Fibroblast of skin of scalp (primary cell): ENCODE results near the gene KMO.
A peak's percentile ranks its signal among the peaks of the same experiment; 100 is the strongest.

Source experiments
- DNase-seq: peaks from one replicate; pipeline ENCODE4 v3.0.0-alpha.2; 2013

Gene KMO

GRCh38 chr1:241542199-241542907, 10.2 kb downstream of the KMO start:
- DNase-seq = no peak

GRCh38 chr1:241548008-241548407, 15.8 kb downstream of the KMO start:
- no peak for DNase-seq

- no peak for DNase-seq
These were observed 18.1 kb downstream of the KMO start for GRCh38 chr1:241550318-241550717.

GRCh38 chr1:241551759-241552638, 19.8 kb downstream of the KMO start:
- no peak for DNase-seq

- no peak for DNase-seq
These were observed 21.9 kb downstream of the KMO start for GRCh38 chr1:241553886-241554592.

GRCh38 chr1:241555526-241555925, 23.3 kb downstream of the KMO start:
- DNase-seq = no peak

- DNase-seq = no peak
These were observed 24.9 kb downstream of the KMO start for GRCh38 chr1:241557031-241557430.

- DNase-seq = no peak
These were observed 25.5 kb downstream of the KMO start for GRCh38 chr1:241557551-241558193.

GRCh38 chr1:241560146-241560848, 28.1 kb downstream of the KMO start:
- no peak for DNase-seq

GRCh38 chr1:241560849-241561187, 28.6 kb downstream of the KMO start:
- DNase-seq = no peak

- DNase-seq = no peak
These were observed 37.7 kb downstream of the KMO start for GRCh38 chr1:241569848-241570247.

GRCh38 chr1:241574154-241574553, 42.0 kb downstream of the KMO start:
- DNase-seq = no peak

GRCh38 chr1:241579434-241579833, 47.3 kb downstream of the KMO start:
- no peak for DNase-seq

- no peak for DNase-seq
These were observed 50.7 kb downstream of the KMO start for GRCh38 chr1:241582921-241583321.

- DNase-seq = no peak
These were observed 54.8 kb downstream of the KMO start for GRCh38 chr1:241586905-241587512.

- DNase-seq = no peak
These were observed 57.3 kb downstream of the KMO start for GRCh38 chr1:241589521-241589920.

- no peak for DNase-seq
These were observed 58.5 kb downstream of the KMO start for GRCh38 chr1:241590719-241591118.

GRCh38 chr1:241591317-241591716, 59.1 kb downstream of the KMO start:
- DNase-seq = peak; percentile 28

GRCh38 chr1:241591736-241592135, 59.6 kb downstream of the KMO start:
- DNase-seq = no peak

GRCh38 chr1:241592273-241592958, 60.2 kb downstream of the KMO start:
- peak; percentile 29 for DNase-seq

GRCh38 chr1:241593186-241593585, 61.0 kb downstream of the KMO start:
- peak; percentile 39 for DNase-seq
